Fibroblast of the aortic adventitia (primary cell): Measurements from ENCODE around the gene DDX52. TPM values are rescaled to one million over a fixed set of nuclear protein-coding genes. Genes with fewer than 3 reads are reported as not detected.
A peak's percentile ranks its signal among the peaks of the same experiment; 100 is the strongest.

Experiments used
- DNase-seq: peaks from one replicate; pipeline ENCODE4 v3.0.0-alpha.2; 2010; ENCODE audit warnings: low read depth
- H3K4me3 ChIP-seq: 2 replicates; pipeline ENCODE4 v1.5.1; 2011; ENCODE audit warnings: low read depth, mild to moderate bottlenecking, control low read depth, low read length, moderate library complexity
- total RNA-seq: library from RNA; depleted of rRNA; stranded (reverse); fragments of >200 nt; gene quantifications from 2 replicates; pipeline ENCODE4 v1.2.3, GENCODE V29; 2012; ENCODE audit warnings: low replicate concordance
- TF ChIP-seq, protein P1 (sequence below): IDR thresholded peaks from 2 replicates; pipeline ENCODE4 v1.5.1; 2011; ENCODE audit warnings: mild to moderate bottlenecking, low read length, control low read depth, inconsistent platforms; ENCODE audit not compliant: insufficient read depth

The DDX52 gene
- total RNA-seq, 1 donor = 29.9 TPM

- H3K4me3 ChIP-seq = peak overlapping the region; percentile 93
- TF ChIP-seq, protein P1, sequence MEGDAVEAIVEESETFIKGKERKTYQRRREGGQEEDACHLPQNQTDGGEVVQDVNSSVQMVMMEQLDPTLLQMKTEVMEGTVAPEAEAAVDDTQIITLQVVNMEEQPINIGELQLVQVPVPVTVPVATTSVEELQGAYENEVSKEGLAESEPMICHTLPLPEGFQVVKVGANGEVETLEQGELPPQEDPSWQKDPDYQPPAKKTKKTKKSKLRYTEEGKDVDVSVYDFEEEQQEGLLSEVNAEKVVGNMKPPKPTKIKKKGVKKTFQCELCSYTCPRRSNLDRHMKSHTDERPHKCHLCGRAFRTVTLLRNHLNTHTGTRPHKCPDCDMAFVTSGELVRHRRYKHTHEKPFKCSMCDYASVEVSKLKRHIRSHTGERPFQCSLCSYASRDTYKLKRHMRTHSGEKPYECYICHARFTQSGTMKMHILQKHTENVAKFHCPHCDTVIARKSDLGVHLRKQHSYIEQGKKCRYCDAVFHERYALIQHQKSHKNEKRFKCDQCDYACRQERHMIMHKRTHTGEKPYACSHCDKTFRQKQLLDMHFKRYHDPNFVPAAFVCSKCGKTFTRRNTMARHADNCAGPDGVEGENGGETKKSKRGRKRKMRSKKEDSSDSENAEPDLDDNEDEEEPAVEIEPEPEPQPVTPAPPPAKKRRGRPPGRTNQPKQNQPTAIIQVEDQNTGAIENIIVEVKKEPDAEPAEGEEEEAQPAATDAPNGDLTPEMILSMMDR = no peak
- peak; percentile 40 for DNase-seq
These were observed 34.7 kb downstream of the DDX52 start for GRCh38 chr17:37608351-37609169.

DNA sequence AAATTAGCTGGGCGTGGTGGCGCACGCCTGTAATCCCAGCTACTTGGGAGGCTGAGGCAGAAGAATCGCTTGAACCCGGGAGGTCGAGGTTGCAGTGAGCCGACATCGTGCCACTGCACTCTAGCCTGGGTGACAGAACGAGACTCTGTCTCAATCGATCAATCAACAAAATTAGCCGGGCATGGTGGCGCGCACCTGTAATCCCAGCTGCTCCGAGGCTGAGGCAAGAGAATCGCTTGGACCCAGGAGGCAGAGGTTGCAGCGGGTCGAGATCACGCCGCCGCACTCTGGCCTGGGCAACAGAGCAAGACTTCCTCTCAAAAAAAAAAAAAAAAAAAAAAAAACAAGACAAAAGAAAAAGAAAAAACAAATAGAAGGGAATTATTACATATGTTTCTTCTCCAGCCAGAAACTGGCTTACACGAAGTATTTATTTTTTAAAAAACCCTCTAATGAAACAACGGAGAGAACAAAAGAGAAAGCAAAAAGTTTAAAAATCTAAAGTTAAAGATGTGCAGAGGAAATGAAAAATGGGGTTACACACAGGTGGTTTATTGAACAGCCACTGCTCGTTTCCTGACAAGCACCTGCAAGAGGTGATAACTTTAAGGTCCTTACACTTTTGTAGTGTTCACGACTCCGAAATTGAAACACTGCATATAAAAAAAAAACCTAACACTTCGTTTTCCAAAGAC is 35.5 kb downstream of the DDX52 start:
- peak overlapping the region; percentile 93 for H3K4me3 ChIP-seq
- TF ChIP-seq, protein P1 = no peak
- no peak for DNase-seq

DNA sequence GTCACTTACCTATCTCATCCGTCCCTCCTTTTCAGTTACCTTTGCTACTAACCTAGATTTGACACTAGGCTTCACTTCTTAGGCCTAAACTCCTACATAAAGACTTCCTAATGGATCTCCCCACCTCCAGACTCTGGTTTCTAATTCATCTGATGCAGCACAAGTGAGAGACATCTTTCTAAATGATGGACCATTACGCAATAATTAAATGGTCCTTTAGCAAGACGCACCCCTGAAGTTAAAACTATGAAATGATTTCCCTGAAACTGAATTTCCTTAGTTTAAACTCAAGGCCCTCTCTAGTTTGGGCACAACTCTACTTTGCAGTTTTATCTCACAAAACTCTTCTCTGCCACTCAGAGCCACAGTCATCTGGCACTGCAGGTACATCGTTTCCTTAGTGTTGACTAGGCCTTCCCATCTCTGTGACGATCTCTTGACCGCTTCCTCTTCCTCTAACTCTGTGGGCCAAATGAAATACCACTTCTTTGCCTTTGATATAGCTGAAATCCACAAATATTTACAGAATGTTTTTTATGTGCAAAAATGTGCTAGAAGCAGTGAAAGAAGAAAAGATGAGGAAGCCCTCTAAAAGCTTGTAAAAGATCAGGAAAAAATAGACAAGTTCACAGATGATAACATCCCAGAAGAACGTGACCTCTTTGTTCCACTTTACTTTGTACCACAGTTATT is 37.3 kb downstream of the DDX52 start:
- DNase-seq = no peak
- TF ChIP-seq, protein P1 = no peak
- H3K4me3 ChIP-seq = no peak overlapping the region

GRCh38 chr17:37605081-37605480 is 38.2 kb downstream of the DDX52 start:
- TF ChIP-seq, protein P1 = no peak
- no peak for DNase-seq
- H3K4me3 ChIP-seq = no peak overlapping the region

DNA sequence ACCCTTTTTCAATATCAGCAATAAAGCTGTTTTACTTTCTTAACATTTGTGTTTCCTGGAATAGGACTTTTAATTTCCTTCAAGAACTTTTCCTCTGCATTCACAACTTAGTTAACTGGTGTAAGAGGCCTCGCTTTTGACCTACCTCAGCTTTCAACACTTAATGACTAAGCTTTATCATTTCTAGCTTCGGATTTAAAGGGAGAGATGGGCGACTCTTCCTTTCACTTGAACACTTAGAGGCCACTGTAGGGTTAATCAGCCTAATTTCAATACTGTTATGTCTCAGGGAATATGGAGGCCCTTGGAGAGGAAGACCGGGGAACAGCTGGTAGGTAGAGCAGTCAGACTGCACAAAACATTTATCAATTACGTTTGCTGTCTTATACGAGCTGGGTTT is 38.7 kb downstream of the DDX52 start:
- DNase-seq = no peak
- H3K4me3 ChIP-seq = no peak overlapping the region
- TF ChIP-seq, protein P1 = no peak

DNA sequence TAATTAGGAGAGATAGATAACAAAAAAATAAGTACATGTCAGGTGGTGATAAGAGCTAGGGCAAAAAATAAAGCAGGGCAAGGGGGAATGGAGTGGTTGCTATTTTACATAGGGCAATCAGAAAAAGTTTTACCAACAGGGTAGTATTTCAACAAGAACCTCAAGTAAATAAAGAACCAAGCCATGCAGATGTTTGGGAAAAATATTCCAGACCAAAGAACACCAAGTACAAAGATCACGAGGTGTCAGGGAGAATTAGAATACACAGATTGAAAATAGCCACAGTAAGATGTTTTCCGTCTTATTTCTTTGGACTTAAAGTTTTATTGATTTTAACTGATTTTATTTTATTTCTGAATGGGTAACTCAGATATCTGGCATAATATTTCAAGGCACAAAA is 45.1 kb downstream of the DDX52 start:
- no peak overlapping the region for H3K4me3 ChIP-seq
- DNase-seq = no peak
- TF ChIP-seq, protein P1 = no peak
